Mesodermal cell (in vitro differentiated cells): ENCODE results near the gene C9orf78.
A peak's percentile ranks its signal among the peaks of the same experiment; 100 is the strongest.

ENCODE experiments used
- H3K27ac ChIP-seq: 2 replicates; pipeline ENCODE4 v1.7.0; 2013; ENCODE audit warnings: mild to moderate bottlenecking, low read depth, low read length, moderate library complexity; ENCODE audit not compliant: severe bottlenecking
- H3K36me3 ChIP-seq: 2 replicates; pipeline ENCODE4 v1.7.1; 2013; ENCODE audit warnings: mild to moderate bottlenecking, low read length, moderate library complexity; ENCODE audit not compliant: control insufficient read depth, insufficient read depth
- H3K4me1 ChIP-seq: one replicate; pipeline ENCODE4 v1.7.1; 2013; ENCODE audit warnings: mild to moderate bottlenecking, low read length; ENCODE audit not compliant: insufficient read depth, control insufficient read depth, poor library complexity, severe bottlenecking
- H3K4me3 ChIP-seq: 2 replicates; pipeline ENCODE4 v1.7.0; 2013; ENCODE audit warnings: low read length, control low read depth, mild to moderate bottlenecking; ENCODE audit not compliant: insufficient read depth, poor library complexity, severe bottlenecking; ENCODE audit errors: extremely low read depth
- H3K9me3 ChIP-seq: 2 replicates; pipeline ENCODE4 v1.7.1; 2013; ENCODE audit warnings: mild to moderate bottlenecking, low read length, moderate library complexity; ENCODE audit not compliant: control insufficient read depth
- WGBS, 2 experiments: methylation state at CpG; one replicate each; pipeline ENCODE4 v1.1.5; 2013; ENCODE audit warnings: missing lambda C conversion rate in 2 of 2; ENCODE audit not compliant: insufficient coverage in 2 of 2; 5-methylcytosine and 5-hydroxymethylcytosine counted together

C9orf78 gene

DNA sequence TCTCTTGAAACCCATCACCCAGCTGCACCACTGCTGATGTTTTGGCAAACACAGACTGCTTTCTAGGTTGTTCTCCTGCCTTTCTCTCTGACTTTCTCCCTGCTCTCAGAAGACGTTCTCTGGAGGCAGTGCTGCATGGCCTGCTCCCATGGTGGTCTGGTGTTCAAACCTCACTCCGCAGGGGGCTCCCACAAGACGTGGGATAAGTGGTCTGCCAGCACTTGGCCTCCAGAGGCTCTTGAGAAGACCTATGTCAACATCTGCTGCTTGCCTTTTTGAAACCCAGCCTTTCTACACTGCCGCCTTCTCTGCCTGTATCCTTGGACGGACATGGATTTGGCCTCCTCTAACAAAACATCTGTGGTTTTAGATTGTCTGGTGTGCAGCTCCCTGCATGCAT, 16.7 kb upstream of the C9orf78 start:
- no peaks in the 10 kb centered on the region for H3K9me3 ChIP-seq
- peaks cover 40% of the 10 kb centered on the region for H3K36me3 ChIP-seq
- peaks cover 11% of the 10 kb centered on the region for H3K4me1 ChIP-seq
- no peak overlapping the region for H3K4me3 ChIP-seq
- no peak overlapping the region for H3K27ac ChIP-seq
- WGBS, 2 experiments: 73 to 75% methylated on average over 3 to 4 of the region's 5 CpGs

GRCh38 chr9:129850821-129851550, 15.9 kb upstream of the C9orf78 start:
- H3K4me1 ChIP-seq: peaks cover 11% of the 10 kb centered on the region

DNA sequence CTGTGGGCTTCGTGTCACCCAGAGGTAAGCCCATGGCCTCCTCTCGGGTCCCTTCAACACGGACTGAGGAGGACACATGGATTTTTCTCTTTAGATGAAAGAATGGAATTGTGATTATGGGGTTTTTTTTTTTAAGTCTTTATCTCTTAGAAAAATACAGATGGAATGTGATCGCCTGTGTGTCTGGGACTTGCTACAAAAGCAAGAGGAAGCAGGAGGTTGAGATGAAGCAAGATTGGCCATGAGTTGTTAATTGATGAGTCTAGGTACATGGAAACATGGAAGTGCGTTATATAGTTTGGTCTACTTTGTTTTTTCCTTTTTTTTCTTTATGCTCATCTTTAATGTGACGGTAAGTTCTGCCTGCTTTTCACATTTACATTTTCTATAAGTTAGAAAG, 14.8 kb upstream of the C9orf78 start:
- Histone ChIP-seq H3K4me1 (peaks cover 11% of the 10 kb centered on the region), H3K9me3 (no peaks in the 10 kb centered on the region), H3K27ac (no peak overlapping the region), H3K4me3 (no peak overlapping the region), H3K36me3 (peaks cover 33% of the 10 kb centered on the region)
- 92 to 93% methylated on average over 4 of the region's 6 CpGs for WGBS, 2 experiments

More at GRCh38 chr9:129850821-129851550, 15.9 kb upstream of the C9orf78 start:
- Histone ChIP-seq H3K27ac (no peak overlapping the region), H3K4me3 (no peak overlapping the region), H3K36me3 (peaks cover 34% of the 10 kb centered on the region), H3K9me3 (no peaks in the 10 kb centered on the region)
- WGBS, 2 experiments: 95 to 98% methylated on average over 4 of the region's 6 CpGs

DNA sequence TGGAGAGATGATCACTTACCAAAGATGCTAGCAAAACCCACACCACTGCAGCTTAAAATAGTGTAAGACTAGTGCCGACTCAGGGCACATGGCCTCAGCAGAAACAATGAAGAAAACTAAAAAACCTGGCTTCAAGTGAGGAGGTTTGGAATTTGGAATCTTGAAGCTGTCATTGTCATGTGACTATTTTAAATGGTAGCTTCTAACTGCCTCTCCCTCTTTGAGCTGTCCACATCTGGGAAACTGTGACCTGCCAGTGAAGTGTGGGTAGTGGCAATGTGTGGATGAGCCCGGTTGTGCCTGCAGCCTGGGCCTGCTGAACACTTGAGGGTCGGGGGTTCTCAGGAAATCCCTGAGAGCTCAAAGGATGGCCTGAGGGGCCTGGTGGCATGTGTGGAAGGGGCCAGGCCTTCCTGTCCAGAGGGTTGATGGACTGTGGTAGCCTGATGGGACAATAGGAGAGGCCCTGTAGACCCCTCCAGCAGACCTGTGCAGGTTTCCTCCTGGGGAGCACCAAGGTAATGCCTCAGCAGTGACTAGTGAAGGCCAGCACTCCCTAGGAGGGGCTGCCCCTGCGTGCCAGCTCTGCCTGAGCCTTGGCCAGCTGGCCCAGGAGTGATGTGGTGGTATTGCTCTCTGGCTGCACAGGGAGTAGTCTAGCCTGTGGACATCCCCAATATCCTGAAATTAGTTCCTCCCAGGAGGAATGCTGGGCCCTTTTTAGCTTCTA, 13.8 kb upstream of the C9orf78 start:
- WGBS, 2 experiments: 68 to 94% methylated on average over 2 to 3 of the region's 4 CpGs
- Histone ChIP-seq H3K4me3 (no peak overlapping the region), H3K27ac (no peak overlapping the region), H3K9me3 (no peaks in the 10 kb centered on the region), H3K4me1 (peaks cover 11% of the 10 kb centered on the region), H3K36me3 (peaks cover 23% of the 10 kb centered on the region)

DNA sequence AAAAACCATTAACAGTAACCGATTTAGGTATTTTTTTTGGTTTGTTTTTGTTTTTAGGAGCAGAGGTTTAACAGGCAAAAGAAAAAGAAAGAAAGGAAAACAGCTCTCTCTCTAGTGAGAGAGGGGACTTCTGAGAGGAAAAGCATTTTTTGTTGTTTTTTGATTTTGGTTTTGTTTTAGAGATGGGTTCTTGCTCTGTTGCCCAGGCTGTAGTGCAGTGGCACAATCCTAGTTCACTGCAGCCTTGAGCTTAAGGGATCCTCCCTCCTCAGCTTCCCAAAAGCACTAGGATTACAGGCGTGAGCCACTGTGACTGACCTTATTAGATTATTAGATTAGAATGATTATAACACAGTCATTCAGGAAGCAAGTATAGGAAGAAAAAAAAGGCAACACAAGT, 10.3 kb upstream of the C9orf78 start:
- Histone ChIP-seq H3K4me3 (no peak overlapping the region), H3K27ac (no peak overlapping the region), H3K4me1 (peaks cover 11% of the 10 kb centered on the region), H3K9me3 (no peaks in the 10 kb centered on the region), H3K36me3 (peaks cover 4% of the 10 kb centered on the region)
- WGBS, 2 experiments: 100% methylated on average over 1 of the region's 2 CpGs; no CpG with 5 or more reads in 1 of the 2 experiments

DNA sequence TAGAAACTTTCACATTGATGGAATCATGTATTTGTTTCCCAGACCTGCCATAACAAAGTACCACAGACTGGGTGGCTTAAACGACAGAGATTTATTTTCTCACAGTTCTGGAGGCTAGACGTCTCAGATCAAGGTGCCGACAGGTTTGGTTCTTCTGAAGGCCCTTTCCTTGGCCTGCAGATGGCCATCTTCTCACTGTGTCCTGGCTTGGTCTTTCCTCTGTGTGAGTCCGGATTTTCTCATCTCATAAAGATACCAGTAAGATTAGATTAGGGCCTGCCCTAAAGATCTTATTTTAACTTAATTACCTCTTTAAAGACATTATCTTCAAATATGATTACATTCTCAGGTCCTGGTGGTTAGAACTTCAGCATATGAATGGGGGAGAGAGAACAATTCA, 6.0 kb upstream of the C9orf78 start:
- peaks cover 18% of the 10 kb centered on the region for H3K4me1 ChIP-seq
- H3K4me3 ChIP-seq: no peak overlapping the region
- no peak overlapping the region for H3K27ac ChIP-seq
- peaks cover 3% of the 10 kb centered on the region for H3K36me3 ChIP-seq
- H3K9me3 ChIP-seq: no peaks in the 10 kb centered on the region
- 81 to 89% methylated on average over 3 of the region's 4 CpGs for WGBS, 2 experiments

- no peaks in the 10 kb centered on the region for H3K9me3 ChIP-seq
- peaks cover 20% of the 10 kb centered on the region for H3K4me1 ChIP-seq
- WGBS, 2 experiments: 95 to 97% methylated on average over 7 of the region's 8 CpGs
- no peak overlapping the region for H3K4me3 ChIP-seq
- peaks cover 3% of the 10 kb centered on the region for H3K36me3 ChIP-seq
- H3K27ac ChIP-seq: no peak overlapping the region
Measured at GRCh38 chr9:129840034-129840433, 5.0 kb upstream of the C9orf78 start.

GRCh38 chr9:129839324-129840023, 4.4 kb upstream of the C9orf78 start:
- H3K27ac ChIP-seq: no peak overlapping the region
- no peak overlapping the region for H3K4me3 ChIP-seq
- WGBS, 2 experiments: 77 to 79% methylated on average over 7 to 10 of the region's 10 CpGs
- H3K36me3 ChIP-seq: peaks cover 3% of the 10 kb centered on the region
- H3K4me1 ChIP-seq: peaks cover 20% of the 10 kb centered on the region
- no peaks in the 10 kb centered on the region for H3K9me3 ChIP-seq

- no peaks in the 10 kb centered on the region for H3K9me3 ChIP-seq
- 86 to 87% methylated on average over 11 to 12 of the region's 12 CpGs for WGBS, 2 experiments
Measured at GRCh38 chr9:129838707-129839259, 3.7 kb upstream of the C9orf78 start.

GRCh38 chr9:129836311-129837007, 1.4 kb upstream of the C9orf78 start:
- no peaks in the 10 kb centered on the region for H3K9me3 ChIP-seq
- H3K36me3 ChIP-seq: peaks cover 24% of the 10 kb centered on the region
- WGBS, 2 experiments: 63 to 67% methylated on average over 13 to 14 of the region's 16 CpGs
- H3K4me1 ChIP-seq: peaks cover 25% of the 10 kb centered on the region
- H3K4me3 ChIP-seq: peak overlapping the region; percentile 99
- no peak overlapping the region for H3K27ac ChIP-seq

More at GRCh38 chr9:129838707-129839259, 3.7 kb upstream of the C9orf78 start:
- Histone ChIP-seq H3K27ac (peak overlapping the region; percentile 42), H3K4me1 (peaks cover 25% of the 10 kb centered on the region), H3K4me3 (no peak overlapping the region), H3K36me3 (peaks cover 3% of the 10 kb centered on the region)
